GM19035 (cell line): Measurements from ENCODE around the gene GTF3C2.

ENCODE experiments used
- ATAC-seq: cut with Tn5 transposase; IDR thresholded peaks from one replicate; pipeline ENCODE4 v1.9.1; 2021; ENCODE audit not compliant: unreplicated experiment

Gene GTF3C2

GRCh38 chr2:27298391-27299080 is 58.0 kb downstream of the GTF3C2 start:
- no peak for ATAC-seq

- ATAC-seq: no peak
Observed at GRCh38 chr2:27297195-27297594, 59.4 kb downstream of the GTF3C2 start.

GRCh38 chr2:27296481-27296880 is 60.1 kb downstream of the GTF3C2 start:
- no peak for ATAC-seq

GRCh38 chr2:27294928-27295327 is 61.6 kb downstream of the GTF3C2 start:
- no peak for ATAC-seq

- ATAC-seq: no peak
Observed at GRCh38 chr2:27291865-27292264, 64.7 kb downstream of the GTF3C2 start.

- no peak for ATAC-seq
Observed at GRCh38 chr2:27290549-27290948, 66.0 kb downstream of the GTF3C2 start.

GRCh38 chr2:27288610-27289009 is 68.0 kb downstream of the GTF3C2 start:
- ATAC-seq: no peak

- ATAC-seq: no peak
Observed at GRCh38 chr2:27285481-27285880, 71.1 kb downstream of the GTF3C2 start.

- no peak for ATAC-seq
Observed at GRCh38 chr2:27284996-27285395, 71.6 kb downstream of the GTF3C2 start.

- ATAC-seq: no peak
Observed at GRCh38 chr2:27282892-27283291, 73.7 kb downstream of the GTF3C2 start.

GRCh38 chr2:27281855-27282559 is 74.6 kb downstream of the GTF3C2 start, which contains the start of gene TRIM54:
TSS of gene TRIM54 (plus strand) at chr2:27282429. CDS start at chr2:27282732, 303 bp downstream.
- ATAC-seq: no peak

- ATAC-seq: no peak
Observed at GRCh38 chr2:27281442-27281841, 75.1 kb downstream of the GTF3C2 start.

GRCh38 chr2:27280826-27281225 is 75.7 kb downstream of the GTF3C2 start:
- no peak for ATAC-seq

- ATAC-seq: no peak
Observed at GRCh38 chr2:27278010-27278409, 78.6 kb downstream of the GTF3C2 start.
